Measurements from ENCODE around the gene TCF7L1.

Gene TCF7L1

DNA sequence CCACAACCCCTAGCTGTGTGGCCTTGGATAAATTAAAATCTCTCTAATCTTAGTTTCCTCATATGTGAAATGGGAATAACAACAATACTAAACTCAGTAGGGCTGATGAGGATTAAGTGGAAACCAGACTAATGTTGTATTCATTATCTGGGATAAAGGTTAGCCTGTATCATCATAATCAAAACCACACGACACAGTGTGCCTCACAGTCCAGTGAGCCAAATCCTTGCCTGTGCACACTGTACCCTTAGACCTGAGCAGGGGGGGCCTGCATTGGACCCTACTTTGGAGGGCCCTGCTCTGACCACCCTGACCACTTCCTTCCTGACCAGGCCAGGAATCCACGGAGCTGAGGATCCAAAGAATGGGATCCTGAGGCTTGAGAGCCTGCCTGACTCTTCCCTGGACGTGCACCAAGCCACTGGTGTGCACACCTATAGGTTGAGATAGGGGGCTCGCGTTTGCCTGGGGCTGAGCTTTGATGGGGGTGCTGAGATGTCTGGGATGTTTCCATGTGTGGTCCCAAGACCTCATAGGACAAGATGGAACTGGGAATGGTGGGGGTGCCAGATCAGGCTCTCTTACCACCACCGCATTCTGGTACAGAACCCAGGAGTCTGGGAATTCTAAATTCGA, 124.9 kb downstream of the TCF7L1 start:
- no peak for DNase-seq

GRCh38 chr2:85259101-85259590, 126.0 kb downstream of the TCF7L1 start:
- DNase-seq, result no peak

DNA sequence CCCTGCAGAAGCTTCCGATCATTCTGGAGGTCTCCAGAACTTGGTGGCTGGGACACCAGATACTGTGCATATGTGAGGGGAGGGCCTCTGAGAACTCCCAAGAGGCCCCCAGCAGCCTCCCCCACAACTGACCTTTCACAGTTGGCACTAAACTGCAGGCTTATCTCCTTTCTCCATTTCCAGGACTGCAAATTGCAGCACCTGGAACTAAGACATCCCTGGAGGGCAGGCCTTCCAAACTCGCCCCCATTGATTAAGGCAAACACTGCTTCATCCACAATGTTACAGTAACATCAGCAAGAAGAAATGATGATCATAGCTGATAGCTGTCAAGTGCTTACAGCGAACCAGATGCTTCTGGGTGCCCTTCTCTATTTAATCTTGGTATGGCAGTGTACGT, 126.7 kb downstream of the TCF7L1 start:
- no peak for DNase-seq

- DNase-seq, result no peak
These were observed 130.4 kb downstream of the TCF7L1 start for GRCh38 chr2:85263591-85263990.

DNA sequence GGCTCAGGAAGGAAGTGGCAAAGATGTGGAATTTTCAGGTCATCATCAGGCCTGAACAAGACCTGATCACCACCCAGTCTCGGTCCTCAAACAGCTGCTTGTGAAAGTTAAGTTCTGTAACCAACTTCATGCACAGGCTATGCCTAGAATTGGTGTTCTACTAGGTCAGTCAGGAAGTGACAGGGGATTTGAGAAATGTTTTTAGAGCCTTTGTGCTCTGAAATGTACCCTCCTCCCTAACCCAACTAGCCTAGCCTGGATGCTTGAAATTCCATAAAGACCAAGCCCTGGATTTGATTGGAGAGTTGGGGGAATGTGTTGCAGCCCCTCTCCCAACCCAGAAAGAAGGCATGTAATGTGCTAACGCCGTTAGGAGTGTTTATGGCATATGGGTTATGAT, 131.3 kb downstream of the TCF7L1 start:
- no peak for DNase-seq

DNA sequence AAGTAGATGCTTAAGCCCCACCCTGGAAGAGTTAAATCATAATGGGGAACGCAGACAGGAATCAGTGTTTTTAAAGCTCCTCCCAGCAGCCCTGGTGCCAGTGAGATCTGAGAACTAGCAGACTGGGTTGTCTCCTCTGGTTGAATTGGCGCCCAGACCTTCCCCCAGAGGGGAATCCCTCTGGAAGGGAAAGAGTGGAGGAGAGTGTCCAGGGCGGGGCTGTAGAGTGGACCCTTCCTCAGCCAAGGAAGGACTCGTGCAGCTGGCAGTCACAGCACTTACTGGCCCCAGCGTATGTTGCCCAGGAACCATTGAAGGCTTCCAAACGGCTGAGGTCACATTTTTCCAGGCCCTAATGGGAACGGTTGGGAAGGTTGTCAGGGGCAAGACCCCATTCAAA, 132.1 kb downstream of the TCF7L1 start:
- no peak for DNase-seq

DNA sequence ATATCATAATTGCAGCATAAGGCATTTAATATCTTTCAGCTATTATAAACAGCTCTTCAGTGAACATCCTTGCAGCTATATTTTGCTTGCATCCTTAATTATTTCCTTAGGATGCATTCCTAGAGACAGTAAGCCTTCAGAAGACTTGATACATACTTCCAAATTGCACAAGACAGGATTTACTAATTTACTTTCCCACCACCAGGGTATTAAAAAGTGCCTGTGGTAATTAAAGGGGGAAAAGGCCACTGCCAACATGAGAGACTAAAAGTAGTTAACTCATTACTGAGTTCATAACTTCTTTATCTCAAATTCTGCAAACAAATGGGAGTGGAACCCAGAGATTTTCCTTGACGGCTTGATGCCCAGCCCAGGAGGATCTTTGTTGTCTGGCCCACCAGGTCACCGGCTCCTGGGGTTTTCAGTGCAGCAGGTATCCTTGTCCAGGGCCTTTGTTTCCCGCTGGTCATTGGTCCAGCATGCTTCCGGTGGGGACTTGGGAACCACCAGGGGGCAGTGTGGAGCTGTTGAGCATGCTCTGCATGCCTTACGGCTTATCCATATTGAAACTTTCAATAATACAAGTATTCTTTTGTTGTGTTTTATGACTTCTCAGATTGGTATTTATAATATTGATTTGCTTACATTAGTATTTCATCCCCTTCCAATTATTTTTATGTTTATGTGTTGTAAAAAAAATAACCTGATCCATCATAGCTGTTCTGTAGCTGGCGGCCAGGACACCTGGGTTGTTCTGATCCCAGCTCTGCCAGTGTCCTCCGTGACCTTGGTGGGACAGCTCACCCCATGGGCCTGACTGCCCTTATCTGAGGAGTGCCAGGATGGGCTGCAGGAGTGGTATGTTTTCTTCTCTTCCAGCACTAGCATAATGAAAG, 133.2 kb downstream of the TCF7L1 start:
- DNase-seq, result peak; percentile 80 to 84

- DNase-seq, result no peak
These were observed 136.8 kb downstream of the TCF7L1 start for GRCh38 chr2:85269959-85270358.

DNA sequence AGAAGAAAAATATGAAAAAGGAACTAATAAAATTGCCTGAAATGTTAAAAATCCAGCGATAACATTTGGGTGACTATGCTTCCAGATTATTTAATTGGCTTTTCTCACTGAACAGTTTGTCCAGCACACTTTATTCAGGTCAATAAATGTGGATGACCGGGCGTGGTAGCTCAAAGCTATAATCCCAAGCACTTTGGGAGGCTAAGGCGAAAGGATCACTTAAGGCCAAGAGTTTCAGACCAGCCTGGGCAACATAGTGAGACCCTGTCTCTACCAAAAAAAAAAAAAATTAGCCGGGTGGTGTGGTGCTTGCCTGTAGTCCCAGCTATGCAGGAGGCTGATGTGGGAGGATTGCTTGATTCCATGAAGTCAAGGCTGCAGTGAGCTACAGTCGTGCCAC, 139.2 kb downstream of the TCF7L1 start:
- no peak for DNase-seq

- DNase-seq, result no peak
These were observed 140.8 kb downstream of the TCF7L1 start for GRCh38 chr2:85273738-85274731.

- no peak for DNase-seq
These were observed 142.9 kb downstream of the TCF7L1 start for GRCh38 chr2:85275984-85276540.

GRCh38 chr2:85276571-85277118, 143.5 kb downstream of the TCF7L1 start:
- DNase-seq, result no peak

- DNase-seq, result no peak
These were observed 144.4 kb downstream of the TCF7L1 start for GRCh38 chr2:85277416-85278158.

GRCh38 chr2:85278361-85278760, 145.2 kb downstream of the TCF7L1 start:
- no peak for DNase-seq

GRCh38 chr2:85281553-85281952, 148.4 kb downstream of the TCF7L1 start:
- DNase-seq, result no peak

GRCh38 chr2:85282914-85283313, 149.7 kb downstream of the TCF7L1 start:
- DNase-seq, result no peak

- DNase-seq, result no peak
These were observed 150.4 kb downstream of the TCF7L1 start for GRCh38 chr2:85283641-85284040.

- no peak for DNase-seq
These were observed 153.7 kb downstream of the TCF7L1 start for GRCh38 chr2:85286918-85287317.

- DNase-seq, result no peak
These were observed 154.5 kb downstream of the TCF7L1 start for GRCh38 chr2:85287721-85288120.

DNA sequence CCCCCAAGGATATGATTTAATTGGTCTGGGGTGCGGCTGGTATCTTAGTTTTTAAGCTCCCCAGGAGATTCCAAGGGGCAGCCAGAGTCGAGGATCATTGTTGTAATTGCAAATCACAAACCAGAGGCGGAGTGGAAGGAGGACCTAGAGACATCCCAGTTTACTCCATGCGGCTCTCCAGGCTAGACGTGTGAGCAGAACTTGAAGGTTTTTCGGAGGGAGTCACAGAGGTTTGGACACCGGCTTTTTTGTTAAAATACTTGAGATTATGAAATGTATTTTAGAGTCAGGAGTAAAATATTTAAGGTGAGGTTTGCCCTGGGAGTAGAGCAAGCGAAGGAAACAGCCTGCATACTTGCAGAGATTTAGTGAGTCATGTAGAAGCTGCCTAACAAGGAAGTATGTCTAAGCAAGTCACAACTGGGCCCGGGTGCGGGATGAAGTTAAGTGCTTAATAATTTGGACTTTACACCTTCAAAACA, 155.1 kb downstream of the TCF7L1 start:
- no peak for DNase-seq

- DNase-seq, result no peak
These were observed 158.3 kb downstream of the TCF7L1 start for GRCh38 chr2:85291425-85292023.
